ENCODE data around the gene E2F7.
"Not testable (repeated sequence)": the region's sequence is repeated elsewhere in the genome, so short reads cannot be mapped to it uniquely, and the experiment has no call there.

The E2F7 gene

DNA sequence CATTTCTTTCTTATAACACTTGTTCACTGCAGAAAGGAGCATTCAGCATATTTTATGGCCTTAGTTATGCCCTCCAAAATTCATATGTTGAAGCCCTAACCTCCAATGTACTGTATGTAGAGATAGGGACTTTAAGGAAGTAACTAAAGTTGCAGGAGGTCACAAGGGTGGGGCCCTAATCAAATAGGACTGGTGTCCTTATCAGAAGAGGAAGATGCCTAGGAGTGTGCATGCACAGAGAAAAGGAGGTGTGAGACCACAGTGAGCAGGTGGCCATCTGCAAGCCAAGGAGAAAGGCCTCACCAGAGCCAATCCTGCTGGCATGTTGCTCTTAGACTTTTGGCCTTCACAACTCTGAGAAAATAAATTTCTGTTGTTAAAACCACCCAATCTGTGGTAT, 12.9 kb upstream of the E2F7 start:
- DNase-seq (ENCODE audit: extremely low read depth, low read depth): no peak
- TF ChIP-seq, protein P1, sequence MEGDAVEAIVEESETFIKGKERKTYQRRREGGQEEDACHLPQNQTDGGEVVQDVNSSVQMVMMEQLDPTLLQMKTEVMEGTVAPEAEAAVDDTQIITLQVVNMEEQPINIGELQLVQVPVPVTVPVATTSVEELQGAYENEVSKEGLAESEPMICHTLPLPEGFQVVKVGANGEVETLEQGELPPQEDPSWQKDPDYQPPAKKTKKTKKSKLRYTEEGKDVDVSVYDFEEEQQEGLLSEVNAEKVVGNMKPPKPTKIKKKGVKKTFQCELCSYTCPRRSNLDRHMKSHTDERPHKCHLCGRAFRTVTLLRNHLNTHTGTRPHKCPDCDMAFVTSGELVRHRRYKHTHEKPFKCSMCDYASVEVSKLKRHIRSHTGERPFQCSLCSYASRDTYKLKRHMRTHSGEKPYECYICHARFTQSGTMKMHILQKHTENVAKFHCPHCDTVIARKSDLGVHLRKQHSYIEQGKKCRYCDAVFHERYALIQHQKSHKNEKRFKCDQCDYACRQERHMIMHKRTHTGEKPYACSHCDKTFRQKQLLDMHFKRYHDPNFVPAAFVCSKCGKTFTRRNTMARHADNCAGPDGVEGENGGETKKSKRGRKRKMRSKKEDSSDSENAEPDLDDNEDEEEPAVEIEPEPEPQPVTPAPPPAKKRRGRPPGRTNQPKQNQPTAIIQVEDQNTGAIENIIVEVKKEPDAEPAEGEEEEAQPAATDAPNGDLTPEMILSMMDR (IDR thresholded peaks at IDR 0.05; ENCODE audit: low read depth, low read length): no peak

DNA sequence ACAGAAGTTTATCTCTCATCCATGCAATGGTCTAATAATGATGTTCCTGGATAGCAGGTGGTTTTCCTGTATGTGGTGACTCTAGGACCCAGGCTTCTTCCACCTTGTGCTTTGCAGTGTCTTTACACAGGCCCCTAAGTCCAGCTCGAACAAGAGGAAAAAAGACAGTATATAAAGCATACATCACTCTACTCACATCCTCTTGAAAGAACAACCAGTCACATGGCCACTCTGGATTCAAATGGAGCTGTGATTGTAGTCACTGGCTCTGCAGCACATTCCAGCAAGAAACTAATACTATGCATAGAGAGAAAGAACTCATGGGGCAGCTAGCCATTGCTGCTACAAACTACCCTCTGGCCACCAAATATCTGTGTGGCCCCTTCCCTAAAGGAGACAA, 11.5 kb upstream of the E2F7 start:
- no peak for DNase-seq (ENCODE audit: extremely low read depth, low read depth)
- TF ChIP-seq, protein P1 (IDR thresholded peaks at IDR 0.05; ENCODE audit: low read depth, low read length): no peak

DNA sequence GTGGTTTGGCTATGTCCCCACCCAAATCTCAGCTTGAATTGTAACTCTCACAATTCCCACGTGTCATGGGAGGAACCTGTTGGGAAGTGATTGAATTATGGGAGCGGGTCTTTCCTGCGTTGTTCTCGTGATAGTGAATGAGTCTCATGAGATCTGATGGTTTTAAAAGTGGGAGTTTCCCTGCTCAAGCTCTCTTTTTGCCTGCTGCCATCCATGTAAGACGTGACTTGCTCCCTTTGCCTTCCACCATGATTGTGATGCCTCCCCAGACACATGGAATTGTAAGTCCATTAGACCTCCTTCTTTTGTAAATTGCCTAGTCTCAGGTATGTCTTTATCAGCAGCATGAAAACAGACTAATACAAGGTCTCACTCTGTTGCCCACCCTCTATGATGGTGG, 8.5 kb upstream of the E2F7 start:
- not testable (repeated sequence) for DNase-seq (ENCODE audit: extremely low read depth, low read depth)

DNA sequence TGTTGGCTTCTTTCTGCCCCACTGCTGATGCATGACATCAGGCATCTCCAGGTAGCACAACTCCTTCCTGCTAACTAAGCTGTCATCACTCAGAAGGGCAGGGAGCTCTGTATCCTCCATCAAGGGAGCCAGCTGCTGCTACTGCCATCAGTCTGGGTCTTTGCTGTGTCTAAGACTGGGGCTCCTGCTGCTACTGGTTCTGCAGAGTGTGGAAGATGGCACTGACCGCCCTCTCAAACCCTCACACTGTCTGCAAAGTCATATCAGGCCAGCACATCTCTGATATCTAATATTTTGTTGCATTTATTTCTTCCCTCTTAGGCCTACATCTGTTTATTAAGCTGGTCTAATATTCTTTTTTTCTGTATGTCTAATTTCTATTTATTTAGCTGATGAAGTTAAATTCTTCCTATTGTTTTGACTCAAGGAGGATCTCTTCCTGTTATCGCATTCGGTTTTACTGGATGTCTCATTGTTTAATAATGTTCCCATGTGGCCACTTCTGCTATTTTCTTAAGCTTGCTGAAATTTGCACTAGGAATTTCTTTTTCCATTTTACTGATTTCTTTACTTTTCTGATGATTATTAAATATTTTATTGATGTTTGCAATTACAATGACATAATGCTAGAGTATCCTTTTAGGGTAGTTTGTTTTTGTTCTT, 7.6 kb upstream of the E2F7 start:
- TF ChIP-seq, protein P1 (IDR thresholded peaks at IDR 0.05; ENCODE audit: low read depth, low read length): no peak

DNA sequence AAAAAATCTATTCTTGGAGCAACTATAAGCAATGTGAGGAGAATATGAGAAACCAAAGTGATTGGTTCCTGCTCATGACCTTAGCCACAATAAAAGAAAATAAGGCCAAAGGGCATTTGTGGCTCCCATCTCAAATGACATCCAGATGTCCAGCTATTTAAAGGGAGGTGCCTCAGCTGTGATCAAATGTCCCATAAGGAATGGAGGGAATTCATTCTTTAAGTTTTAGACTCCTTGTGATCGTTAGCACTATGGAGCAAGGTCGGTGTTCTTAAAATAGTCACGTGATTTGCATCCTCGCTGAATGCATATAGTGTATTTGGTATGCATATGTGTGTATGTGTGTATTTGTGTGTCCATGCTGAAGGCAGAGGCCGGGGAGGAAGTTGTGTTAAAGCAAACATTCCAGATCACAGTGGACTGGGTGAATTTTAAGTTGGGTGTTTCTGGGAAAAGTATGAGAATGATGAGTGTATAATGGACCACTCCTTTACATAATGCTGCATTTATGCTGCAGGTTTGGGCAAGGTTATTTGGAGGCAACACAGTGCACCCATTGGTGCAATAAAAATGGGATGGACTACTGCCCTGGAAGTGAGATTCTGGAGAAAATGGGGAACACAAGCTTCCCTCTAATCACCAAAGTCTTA, 5.6 kb upstream of the E2F7 start:
- DNase-seq (ENCODE audit: extremely low read depth, low read depth): no peak
- TF ChIP-seq, protein P1 (IDR thresholded peaks at IDR 0.05; ENCODE audit: low read depth, low read length): no peak

More for the DNA sequence above, 7.6 kb upstream of the E2F7 start:
- DNase-seq (ENCODE audit: extremely low read depth, low read depth): no peak

DNA sequence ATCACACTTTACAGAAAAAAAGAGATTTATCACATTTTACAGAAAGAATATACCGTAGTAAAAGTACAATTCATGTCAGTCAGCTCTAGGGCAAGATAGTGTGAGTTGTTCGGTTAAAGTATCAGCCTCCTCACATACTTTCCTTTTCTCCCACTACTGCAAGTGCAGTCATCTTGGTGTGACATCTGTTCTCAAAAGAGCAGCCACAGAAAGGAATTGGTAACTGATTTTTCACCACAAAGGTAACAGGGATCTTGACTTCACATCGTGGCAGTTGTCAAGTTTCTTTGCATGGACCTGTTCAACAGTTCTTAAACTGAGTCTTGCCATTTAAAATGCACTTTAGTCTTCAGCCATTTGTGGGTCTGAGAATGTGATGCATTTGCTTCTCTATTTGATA, 5.0 kb upstream of the E2F7 start:
- no peak for DNase-seq (ENCODE audit: extremely low read depth, low read depth)
- TF ChIP-seq, protein P1 (IDR thresholded peaks at IDR 0.05; ENCODE audit: low read depth, low read length): no peak

DNA sequence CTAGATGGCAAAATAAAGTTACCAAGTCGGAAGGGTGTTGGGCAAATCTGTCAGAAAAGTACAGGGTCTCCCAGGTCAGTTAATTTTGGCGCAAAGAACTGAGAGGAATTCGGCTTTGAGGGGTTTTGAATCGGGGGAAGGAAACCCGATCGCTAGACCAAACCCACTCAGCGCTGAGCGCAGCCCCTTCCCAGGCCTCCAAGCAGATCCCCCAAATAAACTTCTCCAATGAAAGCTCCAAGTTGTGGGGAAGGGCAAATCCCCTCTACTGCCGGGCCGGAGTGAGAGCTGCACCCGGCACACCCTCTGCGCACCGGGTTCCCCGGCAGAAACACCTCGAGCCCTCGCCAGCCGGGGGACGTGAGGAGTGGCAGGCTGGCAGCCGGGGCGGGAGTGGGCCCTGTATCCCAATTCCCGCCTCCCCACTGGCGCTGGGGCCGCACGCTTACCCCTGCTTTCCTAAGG, 441 bp downstream of the E2F7 start:
- TF ChIP-seq, protein P1 (IDR thresholded peaks at IDR 0.05; ENCODE audit: low read depth, low read length): no peak
- DNase-seq (ENCODE audit: extremely low read depth, low read depth): no peak

Data from AG09319 (cell line).